Tibial artery (tissue), 4 donors: ENCODE measurements around the gene CST8.

ENCODE experiments used
- DNase-seq, 2 donors: peaks; one replicate each; pipeline ENCODE4 v3.0.0-alpha.2; 2019
- H3K27ac ChIP-seq, 2 donors: fragments of 200-600 bp; sonication (generic) in 1 of 2; 1 replicate in 1 of 2; 2 replicates in 1 of 2; pipeline ENCODE4 v1.5.1; 2018 to 2019; ENCODE audit warnings: mild to moderate bottlenecking in 1 of 2
- H3K27me3 ChIP-seq, 2 donors: fragments of 200-600 bp; sonication (generic) in 1 of 2; one replicate each; pipeline versions ENCODE4 v1.5.1 to v1.6.0; 2016 to 2019
- H3K36me3 ChIP-seq, 3 donors: fragments of 200-600 bp; sonication (generic) in 2 of 3; one replicate each; pipeline ENCODE4 v1.5.1; 2016 to 2019; ENCODE audit warnings: mild to moderate bottlenecking in 2 of 3
- H3K4me1 ChIP-seq, 4 donors: fragments of 200-600 bp; sonication (generic) in 2 of 4; 1 replicate in 3 of 4; 2 replicates in 1 of 4; pipeline ENCODE4 v1.5.1; 2016 to 2019
- H3K4me3 ChIP-seq, 2 donors: fragments of 200-600 bp; sonication (generic) in 1 of 2; 1 replicate in 1 of 2; 2 replicates in 1 of 2; pipeline ENCODE4 v1.5.1; 2018 to 2019; ENCODE audit warnings: mild to moderate bottlenecking in 2 of 2
- H3K9me3 ChIP-seq, 3 donors: fragments of 200-600 bp; sonication (generic) in 1 of 3; one replicate each; pipeline ENCODE4 v1.5.1; 2016 to 2019
- CTCF ChIP-seq, 2 experiments: fragments of 200-600 bp in 1 of 2; fragments of 450-650 bp in 1 of 2; IDR thresholded peaks; one replicate each; pipeline ENCODE4 v1.5.1; 2017 to 2019; ENCODE audit warnings: antibody characterized with exemption in 2 of 2, mild to moderate bottlenecking in 1 of 2, moderate library complexity in 1 of 2
- intact Hi-C: fragments of 100-400 bp; cut with DNase I; formaldehyde crosslinking; loops from one replicate; pipeline ENCODE4 v1.15.0; 2023; ENCODE audit warnings: low total_unique reads

The CST8 gene

GRCh38 chr20:23533161-23533560, 42.2 kb downstream of the CST8 start:
- Histone ChIP-seq H3K4me1 (no peaks in the 10 kb centered on the region), H3K27me3 (no peaks in the 10 kb centered on the region), H3K27ac (no peak overlapping the region), H3K4me3 (no peak overlapping the region), H3K36me3 (no peaks in the 10 kb centered on the region), H3K9me3 (peaks cover 0 to 9% (median 0%) of the 10 kb centered on the region in 3 donors)
- DNase-seq = no peak
- intact Hi-C loops = no loop called here
- TF ChIP-seq CTCF (IDR thresholded peaks at IDR 0.05) = no peak

- H3K4me1 ChIP-seq = no peaks in the 10 kb centered on the region
- TF ChIP-seq CTCF (IDR thresholded peaks at IDR 0.05) = no peak
- no peaks in the 10 kb centered on the region for H3K27me3 ChIP-seq
- intact Hi-C loops = no loop called here
- H3K9me3 ChIP-seq = no peaks in the 10 kb centered on the region
- H3K4me3 ChIP-seq = no peak overlapping the region
- H3K27ac ChIP-seq = no peak overlapping the region
- DNase-seq = no peak
- no peaks in the 10 kb centered on the region for H3K36me3 ChIP-seq
Observed at GRCh38 chr20:23534801-23535593, 44.1 kb downstream of the CST8 start.

GRCh38 chr20:23536328-23536974, 45.5 kb downstream of the CST8 start:
- no peak for TF ChIP-seq CTCF (IDR thresholded peaks at IDR 0.05)

GRCh38 chr20:23537030-23537429, 46.1 kb downstream of the CST8 start:
- no peak for TF ChIP-seq CTCF (IDR thresholded peaks at IDR 0.05)
- intact Hi-C loops = no loop called here

More at GRCh38 chr20:23536328-23536974, 45.5 kb downstream of the CST8 start:
- no peak overlapping the region for H3K4me3 ChIP-seq
- no peaks in the 10 kb centered on the region for H3K9me3 ChIP-seq
- no peaks in the 10 kb centered on the region for H3K36me3 ChIP-seq
- no peaks in the 10 kb centered on the region for H3K27me3 ChIP-seq
- no peaks in the 10 kb centered on the region for H3K4me1 ChIP-seq
- no peak for DNase-seq
- intact Hi-C loops = no loop called here
- H3K27ac ChIP-seq = no peak overlapping the region

GRCh38 chr20:23540624-23541023, 49.7 kb downstream of the CST8 start:
- H3K27ac ChIP-seq = no peak overlapping the region
- H3K4me1 ChIP-seq = no peaks in the 10 kb centered on the region
- peaks cover 0 to 4% of the 10 kb centered on the region in 2 donors for H3K27me3 ChIP-seq
- DNase-seq = no peak
- no peaks in the 10 kb centered on the region for H3K9me3 ChIP-seq
- no peaks in the 10 kb centered on the region for H3K36me3 ChIP-seq
- H3K4me3 ChIP-seq = no peak overlapping the region
- TF ChIP-seq CTCF (IDR thresholded peaks at IDR 0.05) = no peak
- intact Hi-C loops = no loop called here

More at GRCh38 chr20:23537030-23537429, 46.1 kb downstream of the CST8 start:
- Histone ChIP-seq H3K4me3 (no peak overlapping the region), H3K27me3 (no peaks in the 10 kb centered on the region), H3K9me3 (no peaks in the 10 kb centered on the region), H3K4me1 (no peaks in the 10 kb centered on the region), H3K27ac (no peak overlapping the region), H3K36me3 (no peaks in the 10 kb centered on the region)
- no peak for DNase-seq
